K562 (cell line): ENCODE measurements around the gene KIF26A. TPM values are rescaled to one million over a fixed set of nuclear protein-coding genes. Genes with fewer than 3 reads are reported as not detected.

Experiments used
- ATAC-seq: fragments of 200-7000 bp; cut with Tn5 transposase; 3 replicates; pipeline ENCODE4 v1.9.1; 2020; ENCODE audit warnings: moderate library complexity
- BruUV-seq: library from RNA; stranded (reverse); fragments of 400-500 nt; replicated peaks from 2 replicates; lab custom pipeline; 2021; lab: Mats Ljungman, UMichigan
- CTCF ChIA-PET: fragments of 300-600 bp; formaldehyde crosslinking; extraction: SDS; loops from one replicate; lab custom pipeline; 2021; ENCODE audit warnings: low intra/inter-chr PET ratio; lab: Yijun Ruan, JAX
- POLR2A ChIA-PET: fragments of 300-600, 350-650 bp; sonication (Branson Sonifier 250); formaldehyde crosslinking; extraction: SDS; loops from one replicate; lab custom pipeline; 2021; ENCODE audit warnings: antibody characterized with exemption, inconsistent platforms; lab: Yijun Ruan, JAX
- DNase-seq, 4 experiments: peaks; one replicate each; pipeline versions ENCODE4 v3.0.0 to v3.0.0-alpha.2; 2011 to 2018; ENCODE audit warnings: low spot score in 3 of 4, mixed read lengths in 3 of 4; ENCODE audit errors: extremely low read depth in 1 of 4
- FAIRE-seq: peaks from 2 replicates; lab custom pipeline; 2011; peaks lifted over from hg19 to GRCh38; lab: Jason Lieb, UNC
- H2AFZ ChIP-seq: 2 replicates; pipeline ENCODE4 v1.6.0; 2011; ENCODE audit warnings: low read depth, low read length, control low read depth, inconsistent platforms
- H3K27ac ChIP-seq: fragments of 200-600 bp; 3 replicates; pipeline ENCODE4 v1.8.0; 2011; ENCODE audit warnings: low read depth, mild to moderate bottlenecking, control low read depth, inconsistent platforms, low read length, moderate library complexity, mixed read lengths; ENCODE audit errors: extremely low read depth
- H3K27me3 ChIP-seq, 2 experiments: fragments of 300-600 bp in 1 of 2; 2 replicates in 1 of 2; 3 replicates in 1 of 2; pipeline versions ENCODE4 v1.6.0 to v1.8.0; 2011; ENCODE audit warnings: inconsistent platforms in 2 of 2, low read length in 2 of 2, mild to moderate bottlenecking in 1 of 2, mixed read lengths in 1 of 2, moderate library complexity in 1 of 2; ENCODE audit not compliant: control insufficient read depth in 2 of 2, insufficient read depth in 2 of 2
- H3K36me3 ChIP-seq: fragments of 300-600 bp; 3 replicates; pipeline ENCODE4 v1.8.0; 2011; ENCODE audit warnings: mild to moderate bottlenecking, low read length, inconsistent platforms; ENCODE audit not compliant: control insufficient read depth, insufficient read depth
- H3K4me1 ChIP-seq, 2 experiments: fragments of 200-600 bp in 1 of 2; replicated peaks in 1 of 2; 2 replicates in 1 of 2; 3 replicates in 1 of 2; pipeline versions ENCODE4 v1.5.1 to v1.8.0; 2011; ENCODE audit warnings: inconsistent platforms in 2 of 2, low read length in 2 of 2, mild to moderate bottlenecking in 1 of 2, mixed read lengths in 1 of 2, moderate library complexity in 1 of 2; ENCODE audit not compliant: control insufficient read depth in 2 of 2, insufficient read depth in 2 of 2
- H3K4me2 ChIP-seq: 2 replicates; pipeline ENCODE4 v1.6.1; 2011; ENCODE audit warnings: low read length, control low read depth, inconsistent platforms, mixed read lengths; ENCODE audit not compliant: insufficient read depth
- H3K4me3 ChIP-seq: fragments of 200-600 bp; sonication (generic), shearing (Covaris generic); 2 replicates; pipeline ENCODE4 v1.5.1; 2016; ENCODE audit warnings: control low read depth, inconsistent platforms
- H3K79me2 ChIP-seq: fragments of 200-600 bp; 3 replicates; pipeline ENCODE4 v1.8.0; 2011; ENCODE audit warnings: low read length, inconsistent platforms; ENCODE audit not compliant: control insufficient read depth, insufficient read depth
- H3K9ac ChIP-seq, 2 experiments: 2 replicates each; pipeline versions ENCODE4 v1.6.0 to v1.6.1; 2011; ENCODE audit warnings: low read depth in 2 of 2, low read length in 2 of 2, control low read depth in 1 of 2, inconsistent platforms in 1 of 2, mild to moderate bottlenecking in 1 of 2, mixed read lengths in 1 of 2; ENCODE audit not compliant: insufficient read depth in 1 of 2
- H3K9me1 ChIP-seq: one replicate; pipeline ENCODE4 v1.6.0; 2011; ENCODE audit warnings: inconsistent platforms, mild to moderate bottlenecking, low read length, moderate library complexity; ENCODE audit not compliant: control insufficient read depth, insufficient read depth
- H3K9me3 ChIP-seq: replicated peaks from 2 replicates; pipeline ENCODE4 v1.5.1; 2011; ENCODE audit warnings: low read depth, low read length, inconsistent platforms; ENCODE audit not compliant: control insufficient read depth, insufficient read depth
- H4K20me1 ChIP-seq: replicated peaks from 2 replicates; pipeline ENCODE4 v1.6.1; 2011; ENCODE audit warnings: low read length, inconsistent platforms, mixed read lengths; ENCODE audit not compliant: control insufficient read depth, insufficient read depth
- AFF1 ChIP-seq, 2 experiments: fragments of 450-650 bp; IDR thresholded peaks; 2 replicates each; pipeline ENCODE4 v1.6.1; 2018; ENCODE audit warnings: mild to moderate bottlenecking in 2 of 2, low read depth in 1 of 2; ENCODE audit not compliant: partially characterized antibody in 2 of 2
- BRCA1 ChIP-seq, 2 experiments: fragments of 450-650 bp in 1 of 2; sonication (generic) in 1 of 2; formaldehyde crosslinking in 1 of 2; IDR thresholded peaks; 2 replicates each; pipeline versions ENCODE4 v1.5.0 to v1.6.1; 2017 to 2020; ENCODE audit warnings: mild to moderate bottlenecking in 1 of 2, missing genetic modification reagents in 1 of 2
- COPS2 ChIP-seq: fragments of 450-650 bp; conservative IDR thresholded peaks from 2 replicates; pipeline ENCODE4 v1.6.1; 2016; ENCODE audit warnings: mild to moderate bottlenecking, moderate library complexity
- EP300 ChIP-seq: IDR thresholded peaks from 2 replicates; pipeline ENCODE4 v1.6.1; 2012; ENCODE audit warnings: low read length, improper control_type of control experiment
- ILK ChIP-seq: fragments of 450-650 bp; IDR thresholded peaks from 2 replicates; pipeline ENCODE4 v1.6.1; 2016; ENCODE audit warnings: missing genetic modification characterization, low read depth, mild to moderate bottlenecking, missing compliant biosample characterization, moderate library complexity, borderline replicate concordance
- JUN ChIP-seq, 2 experiments: sonication (generic) in 1 of 2; formaldehyde crosslinking in 1 of 2; IDR thresholded peaks; 2 replicates each; pipeline versions ENCODE4 v1.6.1 to v1.8.0; 2012 to 2022; ENCODE audit warnings: borderline replicate concordance in 2 of 2, mild to moderate bottlenecking in 2 of 2, improper control_type of control experiment in 1 of 2, low read depth in 1 of 2, low read length in 1 of 2, missing genetic modification reagents in 1 of 2
- MECOM ChIP-seq: fragments of 250-450 bp; sonication (Bioruptor Pico); IDR thresholded peaks from 2 replicates; pipeline ENCODE4 v1.8.0; 2022; ENCODE audit warnings: inconsistent platforms
- NCOA6 ChIP-seq: fragments of 450-650 bp; IDR thresholded peaks from 2 replicates; pipeline ENCODE4 v1.6.1; 2017; ENCODE audit warnings: mild to moderate bottlenecking
- NCOR1 ChIP-seq: fragments of 450-650 bp; IDR thresholded peaks from 2 replicates; pipeline ENCODE4 v1.6.1; 2016; ENCODE audit warnings: mild to moderate bottlenecking, moderate library complexity
- RBM14 ChIP-seq: fragments of 200-400 bp; formaldehyde crosslinking; IDR thresholded peaks from 2 replicates; pipeline ENCODE4 v1.6.1; 2018; ENCODE audit warnings: low read depth, mild to moderate bottlenecking, low read length, moderate library complexity, borderline replicate concordance; ENCODE audit not compliant: insufficient read depth
- RBM39 ChIP-seq: fragments of 200-400 bp; formaldehyde crosslinking; optimal IDR thresholded peaks from 2 replicates; pipeline ENCODE3; 2018; ENCODE audit warnings: low read depth, low read length
- RFX7 ChIP-seq: fragments of 250-450 bp; sonication (Bioruptor Pico); IDR thresholded peaks from 2 replicates; pipeline ENCODE4 v1.5.1; 2021; ENCODE audit warnings: mild to moderate bottlenecking
- SMARCA4 ChIP-seq: fragments of 450-650 bp; IDR thresholded peaks from 2 replicates; pipeline ENCODE4 v1.6.1; 2016
- SRSF7 ChIP-seq: fragments of 200-400 bp; formaldehyde crosslinking; optimal IDR thresholded peaks from 2 replicates; pipeline ENCODE3; 2017; ENCODE audit warnings: mild to moderate bottlenecking, low read depth, low read length
- TAF15 ChIP-seq: fragments of 200-400 bp; formaldehyde crosslinking; IDR thresholded peaks from 2 replicates; pipeline ENCODE4 v1.6.1; 2017; ENCODE audit warnings: mild to moderate bottlenecking, low read depth, low read length, moderate library complexity
- TCF3 ChIP-seq: sonication (generic); formaldehyde crosslinking; IDR thresholded peaks from 2 replicates; pipeline ENCODE4 v1.4.0; 2020; ENCODE audit warnings: mild to moderate bottlenecking, missing genetic modification reagents
- THRA ChIP-seq: fragments of 450-650 bp; IDR thresholded peaks from 2 replicates; pipeline ENCODE4 v1.6.1; 2017; ENCODE audit warnings: mild to moderate bottlenecking, moderate library complexity
- ZFP30 ChIP-seq: fragments of 250-450 bp; sonication (Bioruptor Pico); IDR thresholded peaks from 2 replicates; pipeline ENCODE4 v1.8.0; 2022; ENCODE audit warnings: moderate library complexity, mild to moderate bottlenecking, inconsistent platforms, borderline replicate concordance
- ZNF444 ChIP-seq: fragments of 250-450 bp; sonication (Bioruptor Pico); IDR thresholded peaks from 2 replicates; pipeline ENCODE4 v1.4.0; 2020; ENCODE audit warnings: mild to moderate bottlenecking, moderate library complexity
- WGBS: fragments of 100-300 bp; shearing (Covaris generic); methylation state at CpG from one replicate; pipeline ENCODE4 v1.1.6; 2016; ENCODE audit warnings: low coverage, mixed read lengths; ENCODE audit not compliant: insufficient coverage; ENCODE audit errors: missing lambda C conversion rate; 5-methylcytosine and 5-hydroxymethylcytosine counted together
- in situ Hi-C: fragments of 300-500 bp; cut with MboI; formaldehyde crosslinking; loops from 4 replicates; pipeline ENCODE4 v1.15.0; 2018; ENCODE audit warnings: inconsistent platforms, mixed read lengths
- intact Hi-C: fragments of 100-400 bp; cut with micrococcal nuclease; formaldehyde crosslinking; loops from 2 replicates; pipeline ENCODE4 v1.14.2; 2022
- polyA plus RNA-seq, 8 experiments: library from polyadenylated mRNA; depleted of rRNA in 4 of 8; stranded (reverse) in 5 of 8; unstranded in 3 of 8; fragments of >200 nt; fragmentation: Nextera tagmentation in 2 of 8; fragmentation: Illumina TruSeq in 1 of 8; extraction: Ambion mirVana in 2 of 8; extraction: Trizol in 1 of 8; gene quantifications; 2 replicates each; pipeline versions ENCODE4 v1.2.1 to v1.2.3, GENCODE V29; 2011 to 2014; ENCODE audit warnings: inconsistent platforms in 1 of 8, missing spikeins in 1 of 8
- total RNA-seq, 7 experiments: library from RNA; depleted of rRNA in 6 of 7; stranded (reverse); fragments of >200 nt in 6 of 7; fragmentation: Illumina TruSeq in 2 of 7; extraction: Trizol in 2 of 7; gene quantifications; 2 replicates each; pipeline versions ENCODE4 v1.2.1 to v1.2.3, GENCODE V29; 2011 to 2021; ENCODE audit warnings: low replicate concordance in 1 of 7

Gene KIF26A
- total and polyA plus RNA-seq, 9 of the 15 experiments (the other 6 are each of a cell fraction or from before 2014, with no cell fraction given) = 0.04 TPM; not detected in 8

- Histone ChIP-seq H3K9me3 (no peaks in the 10 kb centered on the region), H3K27ac (no peak overlapping the region), H3K79me2 (no peaks in the 10 kb centered on the region), H4K20me1 (no peaks in the 10 kb centered on the region), H2AFZ (no peak overlapping the region), H3K9me1 (no peaks in the 10 kb centered on the region), H3K4me3 (no peak overlapping the region), H3K9ac (no peak overlapping the region), H3K4me1 (no peaks in the 10 kb centered on the region; a peak in 1 of 5 replicates), H3K4me2 (no peak overlapping the region), H3K36me3 (no peaks in the 10 kb centered on the region), H3K27me3 (no peaks in the 10 kb centered on the region)
- in situ Hi-C loops = no loop called here
- ChIA-PET POLR2A (no interaction called here), CTCF (no interaction called here)
- no TSS peak for BruUV-seq
- FAIRE-seq (no peak), DNase-seq (no peak), ATAC-seq (no peak)
- intact Hi-C loops = no loop called here
- no CpG with 5 or more reads among the region's 83 CpGs for WGBS
- TF ChIP-seq EP300 = no peak
- no peak for TF ChIP-seq THRA
- no peak for TF ChIP-seq NCOA6
- TF ChIP-seq RBM14 = no peak
- no peak for TF ChIP-seq COPS2
- TF ChIP-seq RFX7 (CRISPR knock-in tag) = no peak
- TF ChIP-seq SRSF7 = no peak
- no peak for TF ChIP-seq TAF15
- TF ChIP-seq ZNF444 = no peak
- TF ChIP-seq JUN (IDR thresholded peaks at IDR 0.05; ENCODE audit: borderline replicate concordance, low read depth, low read length) = no peak
- no peak for TF ChIP-seq JUN (CRISPR knock-in tag; IDR thresholded peaks at IDR 0.05; ENCODE audit: borderline replicate concordance)
- no peak for TF ChIP-seq RBM39
- TF ChIP-seq MECOM (CRISPR knock-in tag) = no peak
- TF ChIP-seq ILK (tag) = no peak
- TF ChIP-seq ZFP30 = no peak
- no peak for TF ChIP-seq TCF3 (CRISPR knock-in tag)
- no peak for TF ChIP-seq BRCA1 (IDR thresholded peaks at IDR 0.05)
- no peak for TF ChIP-seq BRCA1 (CRISPR knock-in tag; IDR thresholded peaks at IDR 0.05)
- TF ChIP-seq AFF1 (IDR thresholded peaks at IDR 0.05; ENCODE audit: low read depth in 1 of 2, partially characterized antibody in 2 of 2) = no peak
- no peak for TF ChIP-seq SMARCA4
- TF ChIP-seq NCOR1 = no peak
Measured at GRCh38 chr14:104116756-104117340, 21.5 kb upstream of the KIF26A start.
